ENCODE data around the gene CLMN. TPM values are rescaled to one million over a fixed set of nuclear protein-coding genes. Genes with fewer than 3 reads are reported as not detected.
A peak's percentile ranks its signal among the peaks of the same experiment; 100 is the strongest.

CLMN gene
- total and polyA plus RNA-seq, 2 donors (not counting 1 experiment from before 2014, with no cell fraction given): 9.6 to 51.5 TPM

GRCh38 chr14:95300697-95301526 is 18.8 kb downstream of the CLMN start:
- Histone ChIP-seq H3K79me2 (ENCODE audit: control insufficient read depth, insufficient read depth, low read length) (peaks cover 17% of the 10 kb centered on the region), H3K27ac (ENCODE audit: low read length in 2 of 2) (no peak overlapping the region), H3K9ac (ENCODE audit: low read length) (peak overlapping the region; percentile 17), H3K27me3 (replicated peaks in 1 of 4; ENCODE audit: control extremely low read depth in 1 of 4, control insufficient read depth in 3 of 4, insufficient read depth in 4 of 4, low read length in 3 of 4) (peaks cover 0 to 4% (median 0%) of the 10 kb centered on the region in 4 experiments), H3K4me3 (ENCODE audit: control extremely low read depth in 1 of 5, extremely low read depth in 1 of 5, insufficient read depth in 1 of 5, low read depth in 2 of 5, low read length in 4 of 5) (no peak overlapping the region), H2AFZ (ENCODE audit: insufficient read depth, low read depth, low read length, poor library complexity, severe bottlenecking) (peak overlapping the region; percentile 10), H3K36me3 (replicated peaks in 1 of 2; ENCODE audit: control extremely low read depth in 1 of 2, control insufficient read depth in 1 of 2, extremely low read depth in 1 of 2, insufficient read depth in 2 of 2, low read length in 1 of 2) (no peaks in the 10 kb centered on the region), H4K20me1 (ENCODE audit: control insufficient read depth, insufficient read depth, low read length, poor library complexity, severe bottlenecking) (peaks cover 11% of the 10 kb centered on the region), H3K4me2 (replicated peaks; ENCODE audit: low read depth, low read length, poor library complexity, severe bottlenecking) (peak overlapping the region; percentile 42), H3K4me1 (ENCODE audit: control insufficient read depth in 2 of 2, insufficient read depth in 2 of 2, low read length in 2 of 2) (peaks cover 36 to 51% of the 10 kb centered on the region in 2 donors), H3K9me3 (ENCODE audit: control extremely low read depth in 1 of 3, control insufficient read depth in 2 of 3, insufficient read depth in 1 of 3, low read length in 2 of 3) (no peaks in the 10 kb centered on the region)
- Mint-ChIP-seq H3K4me3 (no peak overlapping the region), H3K27ac (no peak overlapping the region), H3K9me3 (ENCODE audit: insufficient read depth) (no peaks in the 10 kb centered on the region), H3K27me3 (peaks cover 3% of the 10 kb centered on the region), H3K4me1 (peaks cover 66% of the 10 kb centered on the region)
- 84% methylated on average over 7 of the region's 8 CpGs for WGBS (ENCODE audit: insufficient coverage)
- TF ChIP-seq EZH2 (IDR thresholded peaks at IDR 0.05; ENCODE audit: borderline replicate concordance, insufficient read depth, low read depth, low read length, poor library complexity, severe bottlenecking) (no peak), CTCF (IDR thresholded peaks at IDR 0.05) (no peak)
- ATAC-seq (ENCODE audit: low read depth): no peak
- intact Hi-C loops (cut with micrococcal nuclease): loop anchor here (5.0 kb wide), 1 partner anchor 34 kb away; no protein-coding TSS in a partner anchor
- CTCF ChIA-PET: interaction anchor here (1.2 kb wide), 1 partner anchor 15 kb away, joined by 3 read pairs; no protein-coding TSS in a partner anchor
- no peak for DNase-seq
- POLR2A ChIA-PET: no interaction called here
